ENCODE data around the gene DSCAM.

Gene DSCAM

GRCh38 chr21:40706806-40707655, 139.9 kb downstream of the DSCAM start:
- DNase-seq: no peak

GRCh38 chr21:40706176-40706575, 140.8 kb downstream of the DSCAM start:
- DNase-seq: no peak

GRCh38 chr21:40704141-40704540, 142.8 kb downstream of the DSCAM start:
- no peak for DNase-seq

GRCh38 chr21:40699366-40699765, 147.6 kb downstream of the DSCAM start:
- DNase-seq: no peak

GRCh38 chr21:40696246-40696645, 150.7 kb downstream of the DSCAM start:
- no peak for DNase-seq

GRCh38 chr21:40689840-40690360, 157.1 kb downstream of the DSCAM start:
- DNase-seq: no peak

GRCh38 chr21:40689217-40689616, 157.7 kb downstream of the DSCAM start:
- no peak for DNase-seq

- no peak for DNase-seq
These were observed 158.7 kb downstream of the DSCAM start for GRCh38 chr21:40688106-40688864.

GRCh38 chr21:40687625-40688024, 159.3 kb downstream of the DSCAM start:
- DNase-seq: no peak

GRCh38 chr21:40686526-40686925, 160.4 kb downstream of the DSCAM start:
- no peak for DNase-seq

GRCh38 chr21:40685141-40685540, 161.8 kb downstream of the DSCAM start:
- DNase-seq: no peak

GRCh38 chr21:40684726-40685125, 162.2 kb downstream of the DSCAM start:
- no peak for DNase-seq

- DNase-seq: no peak
These were observed 163.6 kb downstream of the DSCAM start for GRCh38 chr21:40683349-40683748.

GRCh38 chr21:40681164-40681859, 165.6 kb downstream of the DSCAM start:
- DNase-seq: no peak

GRCh38 chr21:40680311-40680710, 166.6 kb downstream of the DSCAM start:
- DNase-seq: no peak

- no peak for DNase-seq
These were observed 168.2 kb downstream of the DSCAM start for GRCh38 chr21:40678681-40679284.

GRCh38 chr21:40675017-40675416, 171.9 kb downstream of the DSCAM start:
- DNase-seq: no peak

GRCh38 chr21:40672602-40673001, 174.4 kb downstream of the DSCAM start:
- DNase-seq: no peak

- DNase-seq: no peak
These were observed 175.2 kb downstream of the DSCAM start for GRCh38 chr21:40671716-40672115.

GRCh38 chr21:40668555-40669275, 178.2 kb downstream of the DSCAM start:
- DNase-seq: no peak

- DNase-seq: no peak
These were observed 179.0 kb downstream of the DSCAM start for GRCh38 chr21:40667967-40668366.

- no peak for DNase-seq
These were observed 184.1 kb downstream of the DSCAM start for GRCh38 chr21:40662889-40663288.

Data from islet precursor cell (in vitro differentiated cells).